A673 (cell line): ENCODE measurements around the gene NPIPA5. TPM values are rescaled to one million over a fixed set of nuclear protein-coding genes. Genes with fewer than 3 reads are reported as not detected.
"Not testable (repeated sequence)": the region's sequence is repeated elsewhere in the genome, so short reads cannot be mapped to it uniquely, and the experiment has no call there.

Source experiments
- BruUV-seq: library from RNA; stranded (reverse); fragments of 400-500 nt; replicated peaks from 2 replicates; lab custom pipeline; 2021; lab: Mats Ljungman, UMichigan
- CTCF ChIA-PET: fragments of 300-600 bp; sonication (Branson Sonifier 250); formaldehyde crosslinking; loops from one replicate; lab custom pipeline; 2022; ENCODE audit warnings: antibody characterized with exemption; lab: Charles Lee
- POLR2A ChIA-PET: fragments of 300-600 bp; sonication (Branson Sonifier 250); formaldehyde crosslinking; loops from one replicate; lab custom pipeline; 2022; ENCODE audit warnings: antibody characterized with exemption; ENCODE audit not compliant: low non-redundant PET; lab: Charles Lee
- DNase-seq: peaks from one replicate; pipeline ENCODE4 v3.0.0-alpha.2; 2015; ENCODE audit warnings: low spot score
- H3K27ac ChIP-seq: fragments of 200-600 bp; sonication (generic); 2 replicates; pipeline ENCODE4 v1.5.1; 2016; ENCODE audit warnings: mixed run types, low read depth, mild to moderate bottlenecking, mixed read lengths, antibody characterized with exemption, low read length; ENCODE audit not compliant: poor library complexity, severe bottlenecking
- H3K27me3 ChIP-seq: fragments of 200-600 bp; sonication (generic); replicated peaks from 2 replicates; pipeline ENCODE4 v1.6.1; 2017; ENCODE audit warnings: mixed run types, low read depth, mild to moderate bottlenecking, mixed read lengths, antibody characterized with exemption, low read length; ENCODE audit not compliant: insufficient read depth, poor library complexity
- H3K36me3 ChIP-seq: fragments of 200-600 bp; sonication (generic); 2 replicates; pipeline ENCODE4 v1.6.1; 2016; ENCODE audit warnings: mixed run types, mild to moderate bottlenecking, mixed read lengths, antibody characterized with exemption, low read length; ENCODE audit not compliant: insufficient read depth, poor library complexity, severe bottlenecking
- H3K4me1 ChIP-seq: fragments of 200-600 bp; sonication (generic); 2 replicates; pipeline ENCODE4 v1.6.1; 2017; ENCODE audit warnings: mixed run types, mild to moderate bottlenecking, mixed read lengths, antibody characterized with exemption, low read length; ENCODE audit not compliant: insufficient read depth, poor library complexity, severe bottlenecking
- H3K4me3 ChIP-seq: fragments of 200-600 bp; sonication (generic); 2 replicates; pipeline ENCODE4 v1.5.1; 2016; ENCODE audit warnings: low read depth, mixed run types, mild to moderate bottlenecking, mixed read lengths, low read length; ENCODE audit not compliant: poor library complexity, severe bottlenecking
- H3K9me3 ChIP-seq: fragments of 200-600 bp; sonication (generic); 2 replicates; pipeline ENCODE4 v1.6.1; 2016; ENCODE audit warnings: mixed run types, low read depth, mild to moderate bottlenecking, mixed read lengths, antibody characterized with exemption, low read length; ENCODE audit not compliant: poor library complexity, severe bottlenecking
- intact Hi-C: fragments of 100-400 bp; cut with micrococcal nuclease; formaldehyde crosslinking; loops from one replicate; pipeline ENCODE4 v1.10.0; 2022; ENCODE audit not compliant: unreplicated experiment
- total RNA-seq: library from RNA; stranded (reverse); gene quantifications from 2 replicates; pipeline ENCODE4 v1.2.3, GENCODE V29; 2021

Gene NPIPA5
- total RNA-seq, 1 experiment from 2014 or later = 3.8 TPM

- BruUV-seq, intact Hi-C loops, H3K4me3 ChIP-seq, H3K27me3 ChIP-seq, POLR2A ChIA-PET, H3K9me3 ChIP-seq, DNase-seq, CTCF ChIA-PET, H3K4me1 ChIP-seq, H3K36me3 ChIP-seq, H3K27ac ChIP-seq: not testable (repeated sequence)
These were observed 11.8 kb upstream of the NPIPA5 start for GRCh38 chr16:15389916-15390315.

GRCh38 chr16:15388060-15388459 is 10.0 kb upstream of the NPIPA5 start:
- H3K9me3 ChIP-seq, BruUV-seq, H3K27me3 ChIP-seq, POLR2A ChIA-PET, intact Hi-C loops, CTCF ChIA-PET, H3K36me3 ChIP-seq, DNase-seq, H3K4me3 ChIP-seq, H3K27ac ChIP-seq, H3K4me1 ChIP-seq: not testable (repeated sequence)

- H3K27ac ChIP-seq, CTCF ChIA-PET, H3K4me1 ChIP-seq, intact Hi-C loops, POLR2A ChIA-PET, H3K27me3 ChIP-seq, H3K36me3 ChIP-seq, BruUV-seq, DNase-seq, H3K9me3 ChIP-seq, H3K4me3 ChIP-seq: not testable (repeated sequence)
These were observed 4.7 kb upstream of the NPIPA5 start for GRCh38 chr16:15382810-15383209.

GRCh38 chr16:15357495-15357894 is 20.6 kb downstream of the NPIPA5 start:
- H3K27me3 ChIP-seq, H3K4me3 ChIP-seq, H3K9me3 ChIP-seq, H3K4me1 ChIP-seq, DNase-seq, intact Hi-C loops, BruUV-seq, H3K36me3 ChIP-seq, POLR2A ChIA-PET, CTCF ChIA-PET, H3K27ac ChIP-seq: not testable (repeated sequence)

GRCh38 chr16:15354846-15355245 is 23.2 kb downstream of the NPIPA5 start:
- intact Hi-C loops, H3K4me1 ChIP-seq, H3K9me3 ChIP-seq, BruUV-seq, DNase-seq, H3K27ac ChIP-seq, H3K36me3 ChIP-seq, H3K4me3 ChIP-seq, POLR2A ChIA-PET, H3K27me3 ChIP-seq, CTCF ChIA-PET: not testable (repeated sequence)

- CTCF ChIA-PET, intact Hi-C loops, BruUV-seq, DNase-seq, H3K27ac ChIP-seq, H3K27me3 ChIP-seq, H3K9me3 ChIP-seq, H3K4me1 ChIP-seq, POLR2A ChIA-PET, H3K4me3 ChIP-seq, H3K36me3 ChIP-seq: not testable (repeated sequence)
These were observed 25.2 kb downstream of the NPIPA5 start for GRCh38 chr16:15352852-15353251.

- H3K9me3 ChIP-seq, H3K36me3 ChIP-seq, H3K27me3 ChIP-seq, H3K27ac ChIP-seq, CTCF ChIA-PET, POLR2A ChIA-PET, DNase-seq, intact Hi-C loops, H3K4me1 ChIP-seq, H3K4me3 ChIP-seq, BruUV-seq: not testable (repeated sequence)
These were observed 26.3 kb downstream of the NPIPA5 start for GRCh38 chr16:15351745-15352144.

GRCh38 chr16:15351251-15351650 is 26.8 kb downstream of the NPIPA5 start:
- H3K27me3 ChIP-seq, H3K36me3 ChIP-seq, DNase-seq, BruUV-seq, intact Hi-C loops, H3K9me3 ChIP-seq, H3K4me3 ChIP-seq, H3K27ac ChIP-seq, POLR2A ChIA-PET, CTCF ChIA-PET, H3K4me1 ChIP-seq: not testable (repeated sequence)
